ENCODE measurements around the gene PPP2R3A. TPM values are rescaled to one million over a fixed set of nuclear protein-coding genes. Genes with fewer than 3 reads are reported as not detected.

Gene PPP2R3A
- total and polyA plus RNA-seq, 9 of the 15 experiments (the other 6 are each of a cell fraction or from before 2014, with no cell fraction given) = 0.10 to 0.50 (median 0.24) TPM

GRCh38 chr3:136141291-136141785 is 175.8 kb downstream of the PPP2R3A start:
- Histone ChIP-seq H2AFZ (ENCODE audit: low read depth, low read length) (no peak overlapping the region), H3K27ac (ENCODE audit: extremely low read depth, low read depth, low read length) (no peak overlapping the region), H3K36me3 (ENCODE audit: control insufficient read depth, insufficient read depth, low read length) (no peaks in the 10 kb centered on the region), H3K4me1 (replicated peaks in 1 of 2; ENCODE audit: control insufficient read depth in 2 of 2, insufficient read depth in 2 of 2, low read length in 2 of 2) (peaks cover 0 to 5% of the 10 kb centered on the region in 2 experiments; a peak in 4 of 5 replicates), H3K4me3 (no peak overlapping the region), H3K27me3 (ENCODE audit: control insufficient read depth in 2 of 2, insufficient read depth in 2 of 2, low read length in 2 of 2) (no peaks in the 10 kb centered on the region), H3K9me1 (ENCODE audit: control insufficient read depth, insufficient read depth, low read length) (no peaks in the 10 kb centered on the region), H3K9ac (ENCODE audit: insufficient read depth in 1 of 2, low read depth in 2 of 2, low read length in 2 of 2) (no peak overlapping the region), H3K79me2 (ENCODE audit: control insufficient read depth, insufficient read depth, low read length) (no peaks in the 10 kb centered on the region; the same call in 2 of the 3 replicates), H3K4me2 (ENCODE audit: insufficient read depth, low read length) (no peak overlapping the region), H3K9me3 (replicated peaks; ENCODE audit: control insufficient read depth, insufficient read depth, low read depth, low read length) (no peaks in the 10 kb centered on the region), H4K20me1 (replicated peaks; ENCODE audit: control insufficient read depth, insufficient read depth, low read length) (no peaks in the 10 kb centered on the region)
- DNase-seq (ENCODE audit: extremely low read depth in 1 of 4, low spot score in 3 of 4) (no peak), FAIRE-seq (no peak), ATAC-seq (no peak)
- ChIA-PET POLR2A (interaction anchor here (0.9 kb wide), 1 partner anchor 15 kb away, joined by 3 read pairs; no protein-coding TSS in a partner anchor), CTCF (ENCODE audit: low intra/inter-chr PET ratio) (no interaction called here)
- no TSS peak for BruUV-seq (replicated peaks)
- in situ Hi-C loops (cut with MboI) = no loop called here
- intact Hi-C loops (cut with micrococcal nuclease) = no loop called here
- TF ChIP-seq PTTG1 (tag; IDR thresholded peaks at IDR 0.05; ENCODE audit: low read depth) (no peak), NCOA4 (IDR thresholded peaks at IDR 0.05; ENCODE audit: partially characterized antibody) (no peak), MCM3 (IDR thresholded peaks at IDR 0.05) (no peak), NCOA1 (IDR thresholded peaks at IDR 0.05; ENCODE audit: low read depth) (no peak), EHMT2 (IDR thresholded peaks at IDR 0.05) (no peak), ZBTB8A (IDR thresholded peaks at IDR 0.05; ENCODE audit: partially characterized antibody) (no peak), GTF2E2 (tag; IDR thresholded peaks at IDR 0.05) (no peak), SRSF7 (optimal IDR thresholded peaks at IDR 0.05; ENCODE audit: low read depth, low read length) (no peak), TBP (optimal IDR thresholded peaks at IDR 0.05; ENCODE audit: low read depth, low read length) (no peak), ZNF778 (CRISPR knock-in tag; IDR thresholded peaks at IDR 0.05) (no peak), TRIM25 (IDR thresholded peaks at IDR 0.05; ENCODE audit: borderline replicate concordance) (no peak), E2F1 (CRISPR knock-in tag; IDR thresholded peaks at IDR 0.05) (no peak), PRDM10 (IDR thresholded peaks at IDR 0.05; ENCODE audit: partially characterized antibody) (no peak), ETS2 (tag; IDR thresholded peaks at IDR 0.05; ENCODE audit: borderline replicate concordance, poor library complexity, severe bottlenecking) (no peak), HOMEZ (CRISPR knock-in tag; IDR thresholded peaks at IDR 0.05) (no peak)

Data from K562 (cell line).